HG02852 (cell line): Measurements from ENCODE around the gene C7orf57.
A peak's percentile ranks its signal among the peaks of the same experiment; 100 is the strongest.
"Not testable (repeated sequence)": the region's sequence is repeated elsewhere in the genome, so short reads cannot be mapped to it uniquely, and the experiment has no call there.

Source experiments
- ATAC-seq: cut with Tn5 transposase; IDR thresholded peaks from one replicate; pipeline ENCODE4 v1.9.1; 2021; ENCODE audit warnings: mild to moderate bottlenecking, moderate library complexity; ENCODE audit not compliant: unreplicated experiment

Gene C7orf57

DNA sequence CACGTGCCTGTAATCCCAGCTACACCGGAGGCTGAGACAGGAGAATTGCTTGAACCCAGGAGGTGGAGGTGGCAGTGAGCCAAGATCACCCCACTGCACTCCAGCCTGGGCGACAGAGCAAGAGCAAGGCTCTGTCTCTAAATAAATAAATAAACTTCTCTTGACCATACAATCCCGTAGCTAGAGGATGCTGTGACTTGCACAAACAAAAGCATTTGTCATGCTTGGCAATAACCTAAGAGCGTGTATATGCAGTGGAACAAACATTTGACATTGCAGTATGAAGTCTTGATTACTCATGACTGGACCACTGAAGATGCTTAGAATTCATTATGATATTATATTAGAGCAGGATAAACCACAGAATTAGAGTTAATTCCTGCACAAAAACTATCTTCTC is 1.4 kb upstream of the C7orf57 start:
- no peak for ATAC-seq

- no peak for ATAC-seq
Measured at GRCh38 chr7:48035967-48036478, 680 bp downstream of the C7orf57 start.

DNA sequence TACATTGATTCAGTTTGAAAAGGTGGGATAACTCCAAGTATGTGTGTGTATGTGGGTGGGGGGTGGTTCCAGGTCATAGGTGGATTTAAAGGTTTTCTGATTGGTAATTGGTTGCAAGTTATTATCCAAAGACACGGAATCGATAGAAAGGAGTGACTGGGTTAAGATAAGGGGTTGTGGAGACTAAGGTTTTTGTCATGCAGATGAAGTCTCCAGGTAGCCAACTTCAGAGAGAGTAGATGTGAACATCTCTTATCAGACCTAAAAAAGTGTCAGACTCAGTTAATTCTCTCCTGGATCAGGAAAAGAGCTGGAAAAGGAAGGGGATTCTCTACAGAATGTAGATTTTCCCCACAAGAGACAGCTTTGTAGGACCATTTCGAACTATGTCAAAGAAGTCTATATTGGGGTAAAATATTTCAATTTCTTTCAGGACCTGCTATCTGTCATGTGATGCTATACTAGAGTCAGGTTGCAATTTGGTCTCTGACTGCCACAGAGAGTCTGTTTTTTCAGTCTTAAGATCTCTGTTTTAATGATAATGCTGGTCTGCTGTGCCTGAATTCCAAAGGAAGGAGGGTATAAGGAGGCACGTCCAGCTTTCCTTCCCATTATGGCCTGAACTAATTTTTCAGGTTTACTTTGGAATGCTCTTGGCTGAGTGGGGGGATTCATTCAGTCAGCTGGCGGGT is 3.6 kb downstream of the C7orf57 start:
- ATAC-seq: no peak

GRCh38 chr7:48040944-48041652 is 5.8 kb downstream of the C7orf57 start:
- ATAC-seq: no peak

- ATAC-seq: no peak
Measured at GRCh38 chr7:48041653-48041970, 6.3 kb downstream of the C7orf57 start.

- no peak for ATAC-seq
Measured at GRCh38 chr7:48042216-48042615, 6.9 kb downstream of the C7orf57 start.

DNA sequence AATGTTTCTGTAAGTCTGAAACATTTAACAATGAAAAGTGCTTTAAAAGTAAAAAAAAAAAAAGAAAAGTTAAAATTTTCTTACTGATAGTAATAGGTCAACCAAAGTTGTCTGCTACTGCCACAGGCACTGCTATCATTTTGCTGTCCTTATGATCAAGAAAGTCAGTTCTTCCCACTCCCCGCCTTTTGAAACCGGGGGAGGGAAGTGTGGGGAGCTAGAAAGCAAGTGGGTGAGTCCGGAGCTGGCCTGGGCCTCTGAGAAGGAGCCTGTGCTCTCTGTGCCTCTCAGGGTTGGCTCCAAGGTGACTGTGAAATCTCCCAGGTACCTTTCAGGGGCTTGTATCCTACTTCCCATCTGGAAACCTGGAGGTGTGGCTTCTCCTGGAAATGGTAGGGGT is 7.3 kb downstream of the C7orf57 start:
- ATAC-seq: no peak

- ATAC-seq: no peak
Measured at GRCh38 chr7:48045195-48045765, 9.9 kb downstream of the C7orf57 start.

DNA sequence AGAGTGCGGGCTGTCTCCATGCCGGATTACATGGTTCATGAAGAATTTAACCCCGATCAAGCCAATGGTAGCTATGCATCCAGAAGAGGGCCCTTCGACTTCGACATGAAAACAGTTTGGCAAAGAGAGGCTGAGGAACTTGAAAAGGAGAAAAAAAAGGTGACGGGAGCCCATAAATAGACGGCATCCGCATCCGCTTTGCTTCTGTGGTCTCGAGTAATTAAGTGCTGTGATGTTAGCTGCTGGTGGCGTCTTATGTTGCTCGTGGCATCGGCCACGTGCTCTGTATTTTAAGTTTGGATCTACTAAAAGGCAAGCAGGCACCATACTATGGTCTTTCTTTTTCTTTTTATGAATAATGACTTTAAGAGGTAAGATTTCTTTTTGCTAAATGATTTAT is 11.1 kb downstream of the C7orf57 start:
- no peak for ATAC-seq

DNA sequence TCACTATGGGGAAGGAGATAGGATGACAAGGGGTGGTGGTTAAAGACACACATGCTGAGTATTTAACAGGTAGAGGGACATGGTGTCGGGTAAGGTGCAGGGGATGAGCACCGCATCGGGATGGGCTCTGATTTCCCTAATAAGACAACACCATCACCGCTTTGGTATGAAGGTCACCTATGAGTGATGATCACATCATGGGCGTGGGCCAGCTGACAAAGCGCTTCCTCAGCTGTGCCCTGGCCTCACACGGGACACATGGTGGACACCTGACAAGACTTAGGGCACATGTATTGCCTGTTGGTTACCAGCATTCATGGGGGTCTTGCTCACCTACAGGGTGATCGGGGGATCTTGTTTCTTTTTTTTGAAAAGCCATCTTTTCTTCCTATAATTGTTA is 12.8 kb downstream of the C7orf57 start:
- ATAC-seq: no peak

GRCh38 chr7:48049850-48050249 is 14.5 kb downstream of the C7orf57 start:
- no peak for ATAC-seq

- ATAC-seq: peak; percentile 78
Measured at GRCh38 chr7:48052748-48053147, 17.4 kb downstream of the C7orf57 start.

- ATAC-seq: no peak
Measured at GRCh38 chr7:48053736-48054135, 18.4 kb downstream of the C7orf57 start.

GRCh38 chr7:48058990-48059389 is 23.6 kb downstream of the C7orf57 start:
- ATAC-seq: no peak

- no peak for ATAC-seq
Measured at GRCh38 chr7:48059706-48060105, 24.4 kb downstream of the C7orf57 start.

- no peak for ATAC-seq
Measured at GRCh38 chr7:48063985-48064384, 28.6 kb downstream of the C7orf57 start.

DNA sequence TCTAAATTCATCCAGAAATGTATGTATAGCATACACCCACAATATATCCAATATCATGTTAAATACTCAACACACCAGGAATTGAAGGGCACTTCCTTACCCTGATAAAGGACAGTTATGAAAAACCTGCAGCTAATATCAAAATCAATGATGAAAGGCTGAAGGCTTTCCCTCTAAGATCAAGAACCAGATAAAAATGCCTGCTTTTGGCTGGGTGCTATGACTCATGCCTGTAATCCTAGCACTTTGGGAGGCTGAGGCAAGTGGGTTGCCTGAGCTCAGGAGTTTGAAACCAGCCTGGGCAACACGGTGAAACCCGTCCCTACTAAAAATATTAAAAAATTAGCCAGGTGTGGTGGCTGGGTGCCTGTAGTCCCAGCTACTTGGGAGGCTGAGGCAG is 32.1 kb downstream of the C7orf57 start:
- no peak for ATAC-seq

- no peak for ATAC-seq
Measured at GRCh38 chr7:48074204-48074654, 38.9 kb downstream of the C7orf57 start.

GRCh38 chr7:48077423-48077822 is 42.1 kb downstream of the C7orf57 start:
- ATAC-seq: no peak

DNA sequence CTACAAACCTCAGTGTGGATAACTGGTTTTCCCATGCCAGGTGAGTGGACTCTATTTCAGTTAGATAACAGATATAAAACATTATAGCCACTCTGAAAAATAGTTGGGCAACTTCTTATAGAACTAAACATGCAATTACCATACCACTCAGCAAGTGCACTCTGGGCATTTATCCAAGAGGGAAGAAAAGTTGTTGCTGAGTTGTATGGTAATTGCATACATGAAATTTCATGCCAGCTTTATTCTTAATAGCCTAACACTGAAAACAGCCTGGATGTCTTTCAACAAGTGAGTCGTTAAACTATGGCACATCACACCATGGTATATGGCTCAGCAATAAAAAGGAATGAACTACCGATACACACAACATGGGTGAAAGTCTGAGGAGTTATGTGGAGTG is 43.1 kb downstream of the C7orf57 start:
- ATAC-seq: no peak

GRCh38 chr7:48082378-48082777 is 47.0 kb downstream of the C7orf57 start:
- not testable (repeated sequence) for ATAC-seq
